ENCODE data around the gene ATP6V0A1. TPM values are rescaled to one million over a fixed set of nuclear protein-coding genes. Genes with fewer than 3 reads are reported as not detected.

Gene ATP6V0A1
- total and polyA plus RNA-seq, 2 donors (not counting 3 experiments of a cell fraction or from before 2014, with no cell fraction given): 37.3 to 49.2 TPM

- Histone ChIP-seq H3K4me1 (ENCODE audit: control insufficient read depth, extremely low read depth, insufficient read depth, low read length) (peaks cover 17% of the 10 kb centered on the region), H3K9ac (replicated peaks; ENCODE audit: extremely low read depth, insufficient read depth, low read length) (no peak overlapping the region), H4K20me1 (replicated peaks; ENCODE audit: control insufficient read depth, extremely low read depth, insufficient read depth, low read length) (no peaks in the 10 kb centered on the region), H2AFZ (ENCODE audit: low read depth, low read length) (no peak overlapping the region), H3K9me3 (replicated peaks; ENCODE audit: control insufficient read depth, insufficient read depth, low read length) (no peaks in the 10 kb centered on the region), H3K36me3 (ENCODE audit: control insufficient read depth in 2 of 2, extremely low read depth in 1 of 2, insufficient read depth in 2 of 2, low read length in 2 of 2) (peaks cover 30 to 52% of the 10 kb centered on the region in 2 experiments), H3K27ac (ENCODE audit: insufficient read depth, low read depth, low read length) (no peak overlapping the region), H3K27me3 (ENCODE audit: control insufficient read depth in 2 of 2, insufficient read depth in 2 of 2, low read length in 2 of 2) (no peaks in the 10 kb centered on the region), H3K9me1 (replicated peaks; ENCODE audit: control insufficient read depth, extremely low read depth, insufficient read depth, low read length) (no peaks in the 10 kb centered on the region), H3K4me2 (ENCODE audit: insufficient read depth, low read length) (no peak overlapping the region), H3K4me3 (replicated peaks in 1 of 3; ENCODE audit: insufficient read depth in 1 of 3, low read depth in 1 of 3, low read length in 3 of 3) (no peak overlapping the region), H3K79me2 (ENCODE audit: control insufficient read depth, insufficient read depth, low read length) (peaks cover 20% of the 10 kb centered on the region)
- ChIA-PET POLR2A (no interaction called here), CTCF (interaction anchor here (0.9 to 5.4 kb wide), 4 partner anchors 9 to 256 kb away, joined by 3 to 38 read pairs (median 4); partner anchors contain the start of genes CCR10 and PSMC3IP)
- no peak for FAIRE-seq
- DNase-seq (ENCODE audit: low read depth, low spot score): no peak
- dilution Hi-C loops (cut with MboI; ENCODE audit: extremely low pct_ligation_motif_present, low sequenced_read_pairs): no loop called here
- peak; percentile 32 for TF ChIP-seq POLR2A (IDR thresholded peaks at IDR 0.05; ENCODE audit: low read depth, low read length)
- no peak for TF ChIP-seq MAX (IDR thresholded peaks at IDR 0.05; ENCODE audit: insufficient read depth, insufficient read length)
- TF ChIP-seq POLR2AphosphoS5 (IDR thresholded peaks at IDR 0.05; ENCODE audit: insufficient read depth, low read depth, low read length): no peak
- TF ChIP-seq EZH2 (IDR thresholded peaks at IDR 0.05; ENCODE audit: borderline replicate concordance, low read depth, low read length, severe bottlenecking): no peak
- no peak for TF ChIP-seq FOS (IDR thresholded peaks at IDR 0.05; ENCODE audit: borderline replicate concordance, insufficient read depth, low read length)
- no peak for TF ChIP-seq JUN (IDR thresholded peaks at IDR 0.05; ENCODE audit: borderline replicate concordance, insufficient read depth, insufficient read length, low read depth)
- TF ChIP-seq CTCF (IDR thresholded peaks at IDR 0.05; ENCODE audit: extremely low read depth in 1 of 2, insufficient read depth in 1 of 2, low read depth in 1 of 2, low read length in 2 of 2): no peak
- no peak for TF ChIP-seq MYC (IDR thresholded peaks at IDR 0.05; ENCODE audit: low read depth, low read length)
- intact Hi-C loops (cut with micrococcal nuclease): no loop called here
- no TSS peak for BruUV-seq (replicated peaks)
Observed at GRCh38 chr17:42568341-42569111, 109.8 kb downstream of the ATP6V0A1 start.

Measured in endothelial cell of umbilical vein (primary cell).